H1 (cell line): ENCODE results near the gene CYP39A1. TPM values are rescaled to one million over a fixed set of nuclear protein-coding genes. Genes with fewer than 3 reads are reported as not detected.

Experiments used
- CTCF ChIA-PET: fragments of 300-600 bp; sonication (Branson Sonifier 250); formaldehyde crosslinking; loops from one replicate; lab custom pipeline; 2021; ENCODE audit not compliant: partially characterized antibody; lab: Charles Lee
- POLR2A ChIA-PET: fragments of 300-600 bp; sonication (Branson Sonifier 250); formaldehyde crosslinking; loops from one replicate; lab custom pipeline; 2021; ENCODE audit warnings: inconsistent platforms; ENCODE audit not compliant: partially characterized antibody; lab: Charles Lee
- DNase-seq, 2 experiments: peaks; one replicate each; pipeline versions ENCODE4 v3.0.0 to v3.0.0-alpha.2; 2010 to 2022; ENCODE audit warnings: low spot score in 2 of 2, low read depth in 1 of 2, mixed read lengths in 1 of 2
- FAIRE-seq: peaks from 2 replicates; lab custom pipeline; 2011; peaks lifted over from hg19 to GRCh38; lab: Jason Lieb, UNC
- H2AFZ ChIP-seq: 2 replicates; pipeline ENCODE4 v1.8.1; 2012; ENCODE audit warnings: low read length, inconsistent platforms
- H2AK5ac ChIP-seq: 2 replicates; pipeline ENCODE4 v1.6.1; 2013; ENCODE audit warnings: low read depth, low read length
- H2BK120ac ChIP-seq: replicated peaks from 2 replicates; pipeline ENCODE3; 2013; ENCODE audit warnings: low read depth, low read length, inconsistent platforms
- H2BK12ac ChIP-seq: 2 replicates; pipeline ENCODE4 v1.6.1; 2013; ENCODE audit warnings: low read depth, low read length
- H2BK15ac ChIP-seq: 2 replicates; pipeline ENCODE4 v1.6.1; 2013; ENCODE audit warnings: low read length
- H2BK20ac ChIP-seq: 2 replicates; pipeline ENCODE4 v1.6.1; 2013; ENCODE audit warnings: low read length
- H2BK5ac ChIP-seq: 2 replicates; pipeline ENCODE4 v1.6.1; 2013; ENCODE audit warnings: low read depth, low read length
- H3K14ac ChIP-seq: 2 replicates; pipeline ENCODE4 v1.6.1; 2013; ENCODE audit warnings: inconsistent platforms; ENCODE audit not compliant: insufficient read length
- H3K18ac ChIP-seq: 2 replicates; pipeline ENCODE4 v1.6.1; 2013; ENCODE audit warnings: low read length; ENCODE audit errors: extremely low read depth
- H3K23ac ChIP-seq: 2 replicates; pipeline ENCODE4 v1.6.1; 2013; ENCODE audit warnings: inconsistent platforms; ENCODE audit not compliant: insufficient read length
- H3K23me2 ChIP-seq: 2 replicates; pipeline ENCODE4 v1.6.1; 2013; ENCODE audit warnings: low read depth, low read length
- H3K27ac ChIP-seq: 2 replicates; pipeline ENCODE4 v1.6.1; 2011; ENCODE audit warnings: low read depth, low read length, inconsistent platforms
- H3K27me3 ChIP-seq, 4 experiments: replicated peaks in 1 of 4; 1 replicate in 1 of 4; 2 replicates in 3 of 4; pipeline versions ENCODE4 v1.6.1 to v1.8.1; 2011 to 2013; ENCODE audit warnings: low read length in 3 of 4, mild to moderate bottlenecking in 3 of 4, inconsistent platforms in 2 of 4, mixed read lengths in 2 of 4, moderate library complexity in 1 of 4; ENCODE audit not compliant: control insufficient read depth in 3 of 4, insufficient read depth in 3 of 4; ENCODE audit errors: extremely low read depth in 1 of 4
- H3K36me3 ChIP-seq, 4 experiments: 2 replicates each; pipeline versions ENCODE4 v1.6.1 to v1.8.1; 2011 to 2013; ENCODE audit warnings: mild to moderate bottlenecking in 4 of 4, low read length in 3 of 4, moderate library complexity in 2 of 4, control low read depth in 1 of 4, inconsistent platforms in 1 of 4; ENCODE audit not compliant: insufficient read depth in 4 of 4, control insufficient read depth in 2 of 4
- H3K4ac ChIP-seq: replicated peaks from 2 replicates; pipeline ENCODE3; 2013; ENCODE audit warnings: low read length, low read depth, mixed read lengths, inconsistent platforms; ENCODE audit not compliant: insufficient read length
- H3K4me1 ChIP-seq, 4 experiments: replicated peaks in 1 of 4; 1 replicate in 1 of 4; 2 replicates in 3 of 4; pipeline versions ENCODE4 v1.6.1 to v1.8.1; 2011 to 2013; ENCODE audit warnings: low read length in 3 of 4, inconsistent platforms in 2 of 4, mixed read lengths in 1 of 4; ENCODE audit not compliant: insufficient read depth in 4 of 4, control insufficient read depth in 3 of 4
- H3K4me2 ChIP-seq, 2 experiments: 2 replicates each; pipeline versions ENCODE4 v1.6.1 to v1.8.1; 2011 to 2013; ENCODE audit warnings: low read depth in 2 of 2, low read length in 2 of 2, control low read depth in 1 of 2, inconsistent platforms in 1 of 2, mild to moderate bottlenecking in 1 of 2; ENCODE audit not compliant: insufficient read depth in 1 of 2
- H3K4me3 ChIP-seq, 4 experiments: fragments of 200-600, 300-600 bp in 1 of 4; sonication (generic), shearing (Covaris generic), sonication (Bioruptor Twin) in 1 of 4; 2 replicates each; pipeline versions ENCODE4 v1.5.1 to v1.8.1; 2011 to 2016; ENCODE audit warnings: low read length in 4 of 4, low read depth in 3 of 4, control low read depth in 2 of 4, inconsistent platforms in 2 of 4, mild to moderate bottlenecking in 2 of 4, mixed read lengths in 1 of 4, moderate library complexity in 1 of 4; ENCODE audit not compliant: insufficient read depth in 2 of 4; ENCODE audit errors: extremely low read depth in 1 of 4
- H3K56ac ChIP-seq: replicated peaks from 2 replicates; pipeline ENCODE3; 2013; ENCODE audit warnings: low read depth, mild to moderate bottlenecking, mixed read lengths, low read length, inconsistent platforms; ENCODE audit not compliant: insufficient read length
- H3K79me1 ChIP-seq: 2 replicates; pipeline ENCODE4 v1.6.1; 2013; ENCODE audit warnings: low read depth, low read length, control low read depth
- H3K79me2 ChIP-seq, 2 experiments: 2 replicates each; pipeline versions ENCODE4 v1.6.1 to v1.8.1; 2012 to 2013; ENCODE audit warnings: low read length in 2 of 2, mild to moderate bottlenecking in 2 of 2, inconsistent platforms in 1 of 2; ENCODE audit not compliant: insufficient read depth in 2 of 2, control insufficient read depth in 1 of 2
- H3K9ac ChIP-seq, 4 experiments: replicated peaks in 1 of 4; 1 replicate in 1 of 4; 2 replicates in 3 of 4; pipeline versions ENCODE4 v1.6.1 to v1.8.1; 2011 to 2013; ENCODE audit warnings: low read depth in 3 of 4, low read length in 3 of 4, control low read depth in 2 of 4, mild to moderate bottlenecking in 2 of 4, moderate library complexity in 2 of 4, inconsistent platforms in 1 of 4; ENCODE audit errors: extremely low read depth in 1 of 4
- H3K9me3 ChIP-seq, 2 experiments: 2 replicates each; pipeline versions ENCODE4 v1.6.1 to v1.8.1; 2012 to 2013; ENCODE audit warnings: mild to moderate bottlenecking in 2 of 2, moderate library complexity in 2 of 2, control low read depth in 1 of 2, inconsistent platforms in 1 of 2, low read depth in 1 of 2, low read length in 1 of 2, mixed read lengths in 1 of 2; ENCODE audit not compliant: insufficient read depth in 2 of 2
- H4K20me1 ChIP-seq, 2 experiments: replicated peaks in 1 of 2; 2 replicates each; pipeline versions ENCODE3 to v1.8.1; 2011 to 2013; ENCODE audit warnings: inconsistent platforms in 2 of 2, low read length in 2 of 2, mild to moderate bottlenecking in 1 of 2; ENCODE audit not compliant: insufficient read depth in 2 of 2, control insufficient read depth in 1 of 2
- H4K5ac ChIP-seq: 2 replicates; pipeline ENCODE4 v1.6.1; 2013; ENCODE audit warnings: low read length, low read depth, mixed read lengths, inconsistent platforms; ENCODE audit not compliant: insufficient read length
- H4K8ac ChIP-seq: 2 replicates; pipeline ENCODE4 v1.8.0; 2013; ENCODE audit warnings: mild to moderate bottlenecking, moderate library complexity, low read length, inconsistent platforms; ENCODE audit not compliant: insufficient read depth; ENCODE audit errors: extremely low read depth
- H4K91ac ChIP-seq: replicated peaks from 2 replicates; pipeline ENCODE3; 2013; ENCODE audit warnings: low read length, mixed read lengths, inconsistent platforms; ENCODE audit not compliant: insufficient read length
- BCL11A ChIP-seq, 2 experiments: IDR thresholded peaks; one replicate each; pipeline ENCODE4 v1.6.1; 2011; ENCODE audit warnings: low read depth in 2 of 2, low read length in 2 of 2, mild to moderate bottlenecking in 2 of 2
- BRCA1 ChIP-seq: IDR thresholded peaks from 2 replicates; pipeline ENCODE4 v1.6.1; 2012; ENCODE audit warnings: low read depth, low read length, improper control_type of control experiment
- CTBP2 ChIP-seq: IDR thresholded peaks from 2 replicates; pipeline ENCODE4 v1.7.0; 2011; ENCODE audit warnings: borderline replicate concordance, mild to moderate bottlenecking, moderate library complexity, mixed read lengths, low read length; ENCODE audit not compliant: insufficient read depth, insufficient read length
- GABPA ChIP-seq: IDR thresholded peaks from 2 replicates; pipeline ENCODE4 v1.6.1; 2011; ENCODE audit warnings: mild to moderate bottlenecking, low read length, moderate library complexity, borderline replicate concordance; ENCODE audit not compliant: insufficient read depth
- JUND ChIP-seq: IDR thresholded peaks from 2 replicates; pipeline ENCODE4 v1.6.1; 2011; ENCODE audit warnings: mild to moderate bottlenecking, improper control_type of control experiment, low read length
- RXRA ChIP-seq: IDR thresholded peaks from 2 replicates; pipeline ENCODE4 v1.6.1; 2011; ENCODE audit warnings: low read depth, mild to moderate bottlenecking, low read length, moderate library complexity; ENCODE audit not compliant: insufficient read depth
- SUZ12 ChIP-seq: fragments of 200-600 bp; sonication (generic); IDR thresholded peaks from 2 replicates; pipeline ENCODE4 v1.6.1; 2012; ENCODE audit warnings: mild to moderate bottlenecking, inconsistent platforms, low read length, moderate library complexity, mixed read lengths
- TBP ChIP-seq: IDR thresholded peaks from 2 replicates; pipeline ENCODE4 v1.6.1; 2011; ENCODE audit warnings: low read depth, low read length, improper control_type of control experiment
- TEAD4 ChIP-seq: IDR thresholded peaks from 2 replicates; pipeline ENCODE4 v1.6.1; 2012; ENCODE audit warnings: low read depth, low read length, inconsistent platforms, mixed read lengths
- YY1 ChIP-seq: IDR thresholded peaks from 2 replicates; pipeline ENCODE4 v1.6.1; 2011; ENCODE audit warnings: low read depth, mild to moderate bottlenecking, low read length
- WGBS, 2 experiments: shearing (Covaris generic) in 1 of 2; methylation state at CpG; one replicate each; pipeline versions ENCODE4 v1.1.6 to v1.1.7; 2013 to 2015; ENCODE audit warnings: low lambda C conversion rate in 2 of 2, mixed read lengths in 2 of 2, inconsistent platforms in 1 of 2, low coverage in 1 of 2, missing lambda C conversion rate in 1 of 2; ENCODE audit not compliant: insufficient replicate concordance in 2 of 2, insufficient coverage in 1 of 2, insufficient read length in 1 of 2; ENCODE audit errors: extremely low coverage in 1 of 2, missing lambda C conversion rate in 1 of 2; 5-methylcytosine and 5-hydroxymethylcytosine counted together
- polyA plus RNA-seq, 7 experiments: library from polyadenylated mRNA; depleted of rRNA in 3 of 7; stranded (reverse) in 5 of 7; unstranded in 2 of 7; fragments of >200 nt in 5 of 7; fragments of 200-250 nt in 2 of 7; gene quantifications; 1 replicate in 5 of 7; 2 replicates in 1 of 7; 4 replicates in 1 of 7; pipeline versions ENCODE4 v1.2.1 to v1.2.3, GENCODE V29; 2011 to 2013; ENCODE audit warnings: missing spikeins in 2 of 7, mixed read lengths in 2 of 7
- total RNA-seq: library from RNA; stranded (reverse); fragmentation: NEBNext Ultra II Directional; extraction: Animal tissue kit (Norgen Biotek cat#: 25700); gene quantifications from 2 replicates; pipeline ENCODE4 v1.2.1, GENCODE V29; 2021
- TF ChIP-seq, protein P1 (sequence below): IDR thresholded peaks from 2 replicates; pipeline ENCODE4 v1.6.1; 2012; ENCODE audit warnings: inconsistent platforms
- TF ChIP-seq, protein P2 (sequence below), 3 experiments: IDR thresholded peaks; 1 replicate in 2 of 3; 2 replicates in 1 of 3; pipeline versions ENCODE4 v1.5.1 to v1.6.1; 2011; ENCODE audit warnings: low read length in 3 of 3, mild to moderate bottlenecking in 3 of 3, inconsistent platforms in 2 of 3, low read depth in 1 of 3, moderate library complexity in 1 of 3; ENCODE audit not compliant: insufficient read depth in 1 of 3; ENCODE audit errors: control extremely low read depth in 1 of 3

The CYP39A1 gene
- total and polyA plus RNA-seq, 2 of the 8 experiments (the other 6 are each of a cell fraction or from before 2014, with no cell fraction given): 0.71 to 2.4 TPM

DNA sequence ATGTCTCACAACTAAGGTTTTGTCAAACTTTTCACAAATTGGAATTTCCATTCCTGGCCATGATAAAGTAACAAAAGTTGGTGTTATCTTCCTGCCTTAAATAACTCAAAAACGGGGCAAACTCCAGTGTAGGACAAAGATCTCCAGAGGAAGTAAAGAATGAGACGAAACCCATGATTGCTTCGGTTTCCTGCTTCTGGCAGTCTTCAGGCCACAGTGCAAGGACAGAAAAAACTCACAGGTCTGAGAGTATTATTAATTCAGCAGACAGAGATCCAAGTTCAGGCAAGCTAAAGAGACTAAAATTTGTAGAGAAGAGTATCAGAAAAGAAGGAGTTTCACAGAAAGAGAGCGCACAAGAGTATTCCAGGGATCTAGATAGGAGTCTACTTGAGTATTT is 96.6 kb downstream of the CYP39A1 start:
- H2BK120ac ChIP-seq: no peak overlapping the region
- ChIA-PET CTCF (interaction anchor here (0.9 kb wide), 1 partner anchor 205 kb away, joined by 3 read pairs; no protein-coding TSS in a partner anchor), POLR2A (no interaction called here)
- H3K27ac ChIP-seq: no peak overlapping the region
- H3K9me3 ChIP-seq: no peaks in the 10 kb centered on the region
- no peak overlapping the region for H3K4ac ChIP-seq
- no peak overlapping the region for H4K8ac ChIP-seq
- H4K5ac ChIP-seq: no peak overlapping the region
- no peak overlapping the region for H4K91ac ChIP-seq
- H3K23me2 ChIP-seq: no peaks in the 10 kb centered on the region; the same call in 1 of the 2 replicates
- WGBS, 2 experiments: 91% methylated on average over 4 of the region's 4 CpGs; no CpG with 5 or more reads in 1 of the 2 experiments
- no peak overlapping the region for H3K18ac ChIP-seq
- no peak overlapping the region for H3K23ac ChIP-seq
- H2BK5ac ChIP-seq: no peak overlapping the region
- H2BK20ac ChIP-seq: no peak overlapping the region
- H3K4me2 ChIP-seq: no peak overlapping the region
- H3K14ac ChIP-seq: no peak overlapping the region
- H2BK15ac ChIP-seq: no peak overlapping the region
- H3K79me2 ChIP-seq: no peaks in the 10 kb centered on the region
- no peaks in the 10 kb centered on the region for H3K27me3 ChIP-seq
- H3K4me1 ChIP-seq: no peaks in the 10 kb centered on the region
- H3K4me3 ChIP-seq: no peak overlapping the region
- H3K36me3 ChIP-seq: no peaks in the 10 kb centered on the region
- H2AFZ ChIP-seq: 0 out of 2 replicates have a peak overlapping the region, but pooled peaks have one; percentile 41
- H2BK12ac ChIP-seq: no peak overlapping the region
- no peak overlapping the region for H2AK5ac ChIP-seq
- no peaks in the 10 kb centered on the region for H4K20me1 ChIP-seq
- no peak for FAIRE-seq
- H3K79me1 ChIP-seq: no peaks in the 10 kb centered on the region
- no peak for DNase-seq
- H3K56ac ChIP-seq: no peak overlapping the region
- H3K9ac ChIP-seq: no peak overlapping the region
- TF ChIP-seq JUND (no peak), SUZ12 (no peak), TBP (no peak), CTBP2 (no peak), GABPA (no peak), TEAD4 (no peak), BRCA1 (no peak), BCL11A (IDR thresholded peaks at IDR 0.05; ENCODE audit: low read depth in 2 of 2, low read length in 2 of 2) (no peak), RXRA (no peak), YY1 (no peak)
- TF ChIP-seq, protein P1, sequence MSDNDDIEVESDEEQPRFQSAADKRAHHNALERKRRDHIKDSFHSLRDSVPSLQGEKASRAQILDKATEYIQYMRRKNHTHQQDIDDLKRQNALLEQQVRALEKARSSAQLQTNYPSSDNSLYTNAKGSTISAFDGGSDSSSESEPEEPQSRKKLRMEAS: no peak
- TF ChIP-seq, protein P2, sequence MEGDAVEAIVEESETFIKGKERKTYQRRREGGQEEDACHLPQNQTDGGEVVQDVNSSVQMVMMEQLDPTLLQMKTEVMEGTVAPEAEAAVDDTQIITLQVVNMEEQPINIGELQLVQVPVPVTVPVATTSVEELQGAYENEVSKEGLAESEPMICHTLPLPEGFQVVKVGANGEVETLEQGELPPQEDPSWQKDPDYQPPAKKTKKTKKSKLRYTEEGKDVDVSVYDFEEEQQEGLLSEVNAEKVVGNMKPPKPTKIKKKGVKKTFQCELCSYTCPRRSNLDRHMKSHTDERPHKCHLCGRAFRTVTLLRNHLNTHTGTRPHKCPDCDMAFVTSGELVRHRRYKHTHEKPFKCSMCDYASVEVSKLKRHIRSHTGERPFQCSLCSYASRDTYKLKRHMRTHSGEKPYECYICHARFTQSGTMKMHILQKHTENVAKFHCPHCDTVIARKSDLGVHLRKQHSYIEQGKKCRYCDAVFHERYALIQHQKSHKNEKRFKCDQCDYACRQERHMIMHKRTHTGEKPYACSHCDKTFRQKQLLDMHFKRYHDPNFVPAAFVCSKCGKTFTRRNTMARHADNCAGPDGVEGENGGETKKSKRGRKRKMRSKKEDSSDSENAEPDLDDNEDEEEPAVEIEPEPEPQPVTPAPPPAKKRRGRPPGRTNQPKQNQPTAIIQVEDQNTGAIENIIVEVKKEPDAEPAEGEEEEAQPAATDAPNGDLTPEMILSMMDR (IDR thresholded peaks at IDR 0.05; ENCODE audit: control extremely low read depth in 1 of 3, insufficient read depth in 1 of 3, low read depth in 1 of 3, low read length in 3 of 3): no peak
